Tibial nerve (tissue), 4 donors: ENCODE results near the gene PLEKHA7.

ENCODE experiments used
- CTCF ChIP-seq, 5 experiments: fragments of 200-600 bp in 3 of 5; fragments of 450-650 bp in 2 of 5; sonication (generic) in 3 of 5; IDR thresholded peaks; one replicate each; pipeline ENCODE4 v1.5.1; 2016 to 2019; ENCODE audit warnings: antibody characterized with exemption in 5 of 5, mild to moderate bottlenecking in 3 of 5, moderate library complexity in 2 of 5
- EP300 ChIP-seq, 2 donors: sonication (generic); formaldehyde crosslinking; IDR thresholded peaks; one replicate each; pipeline ENCODE4 v1.6.1; 2017; ENCODE audit warnings: antibody characterized with exemption in 2 of 2, mild to moderate bottlenecking in 1 of 2
- POLR2A ChIP-seq, 2 donors: fragments of 450-650 bp; IDR thresholded peaks; one replicate each; pipeline ENCODE4 v1.6.1; 2017; ENCODE audit warnings: antibody characterized with exemption in 2 of 2, mild to moderate bottlenecking in 2 of 2, moderate library complexity in 2 of 2

- TF ChIP-seq CTCF (IDR thresholded peaks at IDR 0.05) (no peak), EP300 (IDR thresholded peaks at IDR 0.05) (no peak), POLR2A (IDR thresholded peaks at IDR 0.05) (no peak)
Measured at GRCh38 chr11:16841481-16841880, 172.7 kb downstream of the PLEKHA7 start.
